Testis (tissue), 3 donors: ENCODE data around the gene RRM2. TPM values are rescaled to one million over a fixed set of nuclear protein-coding genes. Genes with fewer than 3 reads are reported as not detected.

Source experiments
- DNase-seq: peaks from one replicate; pipeline ENCODE4 v3.0.0-alpha.2; 2019
- H3K27ac ChIP-seq, 2 donors: fragments of 200-600 bp; sonication (generic); one replicate each; pipeline ENCODE4 v1.5.1; 2019
- H3K27me3 ChIP-seq: fragments of 200-600 bp; sonication (generic); one replicate; pipeline ENCODE4 v1.5.1; 2019
- H3K36me3 ChIP-seq: fragments of 200-600 bp; sonication (generic); one replicate; pipeline ENCODE4 v1.5.1; 2017; ENCODE audit warnings: low read depth; ENCODE audit errors: missing control alignments
- H3K4me1 ChIP-seq: fragments of 200-600 bp; sonication (generic); one replicate; pipeline ENCODE4 v1.5.1; 2019
- H3K4me3 ChIP-seq, 2 donors: fragments of 200-600 bp; sonication (generic); one replicate each; pipeline ENCODE4 v1.5.1; 2017 to 2019
- H3K9me3 ChIP-seq: fragments of 200-600 bp; sonication (generic); one replicate; pipeline ENCODE4 v1.5.1; 2017
- POLR2A ChIP-seq: fragments of 450-650 bp; IDR thresholded peaks from one replicate; pipeline ENCODE4 v1.6.1; 2017; ENCODE audit warnings: antibody characterized with exemption, mild to moderate bottlenecking, moderate library complexity
- WGBS, 2 donors: methylation state at CpG; one replicate each; pipeline ENCODE4 v1.1.5; 2018; 5-methylcytosine and 5-hydroxymethylcytosine counted together
- intact Hi-C: fragments of 100-400 bp; cut with DNase I; formaldehyde crosslinking; loops from one replicate; pipeline ENCODE4 v1.15.1; 2023; ENCODE audit warnings: low total_unique reads
- polyA plus RNA-seq: library from polyadenylated mRNA; stranded (reverse); fragments of 350-450 nt; fragmentation: Illumina TruSeq; extraction: RNeasy Lipid Tissue Mini Kit (QIAGEN cat#74804); gene quantifications from one replicate; pipeline ENCODE4 v1.2.3, GENCODE V29; 2014; ENCODE audit warnings: low read depth, low replicate concordance; ENCODE audit not compliant: insufficient read depth
- total RNA-seq, 2 donors: library from RNA; depleted of rRNA; stranded (reverse); fragments of >200 nt; gene quantifications; one replicate each; pipeline ENCODE4 v1.2.3, GENCODE V29; 2016
- TF ChIP-seq, protein P1 (sequence below), 3 experiments: fragments of 450-650 bp in 2 of 3; fragments of 200-600 bp in 1 of 3; sonication (generic) in 1 of 3; IDR thresholded peaks; one replicate each; pipeline ENCODE4 v1.5.1; 2016 to 2019; ENCODE audit warnings: antibody characterized with exemption in 3 of 3, mild to moderate bottlenecking in 2 of 3, moderate library complexity in 1 of 3

Gene RRM2
- total and polyA plus RNA-seq, 3 donors from 2014 or later: 7.2 to 18.1 (median 14.9) TPM

DNA sequence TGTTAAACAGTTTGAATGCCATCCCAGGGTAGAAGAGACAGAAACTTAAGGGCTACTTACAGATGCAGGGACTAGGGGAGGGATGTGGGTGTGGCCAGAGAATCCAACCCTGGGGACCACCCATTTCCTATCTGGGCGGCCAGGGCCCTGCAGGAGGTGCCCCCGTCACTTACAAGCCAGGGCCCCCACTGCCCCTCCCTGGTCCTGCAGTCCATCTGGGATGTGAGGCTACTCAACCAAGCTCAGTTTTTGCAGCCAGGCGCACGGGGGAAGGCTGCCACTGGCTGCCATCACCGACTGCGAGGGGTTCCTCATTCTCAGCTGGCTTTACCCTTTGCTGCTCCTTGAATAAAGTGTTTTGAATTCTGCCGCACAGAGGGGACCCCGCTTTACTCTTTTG is 42.1 kb downstream of the RRM2 start:
- H3K9me3 ChIP-seq: no peaks in the 10 kb centered on the region
- no peaks in the 10 kb centered on the region for H3K27me3 ChIP-seq
- 95% methylated on average over 8 of the region's 8 CpGs for WGBS, 2 donors
- no peaks in the 10 kb centered on the region for H3K4me1 ChIP-seq
- H3K4me3 ChIP-seq: no peak overlapping the region
- no peak for TF ChIP-seq POLR2A
- TF ChIP-seq, protein P1, sequence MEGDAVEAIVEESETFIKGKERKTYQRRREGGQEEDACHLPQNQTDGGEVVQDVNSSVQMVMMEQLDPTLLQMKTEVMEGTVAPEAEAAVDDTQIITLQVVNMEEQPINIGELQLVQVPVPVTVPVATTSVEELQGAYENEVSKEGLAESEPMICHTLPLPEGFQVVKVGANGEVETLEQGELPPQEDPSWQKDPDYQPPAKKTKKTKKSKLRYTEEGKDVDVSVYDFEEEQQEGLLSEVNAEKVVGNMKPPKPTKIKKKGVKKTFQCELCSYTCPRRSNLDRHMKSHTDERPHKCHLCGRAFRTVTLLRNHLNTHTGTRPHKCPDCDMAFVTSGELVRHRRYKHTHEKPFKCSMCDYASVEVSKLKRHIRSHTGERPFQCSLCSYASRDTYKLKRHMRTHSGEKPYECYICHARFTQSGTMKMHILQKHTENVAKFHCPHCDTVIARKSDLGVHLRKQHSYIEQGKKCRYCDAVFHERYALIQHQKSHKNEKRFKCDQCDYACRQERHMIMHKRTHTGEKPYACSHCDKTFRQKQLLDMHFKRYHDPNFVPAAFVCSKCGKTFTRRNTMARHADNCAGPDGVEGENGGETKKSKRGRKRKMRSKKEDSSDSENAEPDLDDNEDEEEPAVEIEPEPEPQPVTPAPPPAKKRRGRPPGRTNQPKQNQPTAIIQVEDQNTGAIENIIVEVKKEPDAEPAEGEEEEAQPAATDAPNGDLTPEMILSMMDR (IDR thresholded peaks at IDR 0.05): no peak
- no peak for DNase-seq
- intact Hi-C loops: no loop called here
- H3K36me3 ChIP-seq: no peaks in the 10 kb centered on the region
- no peak overlapping the region for H3K27ac ChIP-seq

DNA sequence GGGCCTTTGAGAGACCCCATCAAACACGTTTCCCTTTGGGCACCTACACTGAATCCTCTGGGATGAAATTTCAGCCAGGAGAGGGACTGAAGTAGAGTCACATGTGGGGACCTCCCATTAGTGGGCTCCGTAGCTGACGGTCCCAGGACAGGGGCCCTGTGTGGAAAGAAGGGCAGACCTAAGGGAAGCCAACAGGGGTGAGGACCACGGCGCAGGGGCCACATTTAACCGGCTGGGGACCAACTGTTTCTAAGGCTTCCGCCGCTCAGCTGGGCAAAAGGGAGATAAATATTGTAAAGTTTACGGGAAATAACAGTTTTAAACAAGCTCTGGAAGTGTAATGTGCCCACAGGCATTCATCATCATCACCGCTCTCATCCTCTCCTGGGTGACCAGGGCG is 42.7 kb downstream of the RRM2 start:
- no peaks in the 10 kb centered on the region for H3K36me3 ChIP-seq
- H3K4me1 ChIP-seq: no peaks in the 10 kb centered on the region
- intact Hi-C loops: no loop called here
- no peaks in the 10 kb centered on the region for H3K27me3 ChIP-seq
- DNase-seq: no peak
- WGBS, 2 donors: 87 to 95% methylated on average over 6 to 11 of the region's 11 CpGs
- no peak overlapping the region for H3K4me3 ChIP-seq
- H3K27ac ChIP-seq: no peak overlapping the region
- no peaks in the 10 kb centered on the region for H3K9me3 ChIP-seq
- TF ChIP-seq, protein P1 (IDR thresholded peaks at IDR 0.05): no peak
- no peak for TF ChIP-seq POLR2A

DNA sequence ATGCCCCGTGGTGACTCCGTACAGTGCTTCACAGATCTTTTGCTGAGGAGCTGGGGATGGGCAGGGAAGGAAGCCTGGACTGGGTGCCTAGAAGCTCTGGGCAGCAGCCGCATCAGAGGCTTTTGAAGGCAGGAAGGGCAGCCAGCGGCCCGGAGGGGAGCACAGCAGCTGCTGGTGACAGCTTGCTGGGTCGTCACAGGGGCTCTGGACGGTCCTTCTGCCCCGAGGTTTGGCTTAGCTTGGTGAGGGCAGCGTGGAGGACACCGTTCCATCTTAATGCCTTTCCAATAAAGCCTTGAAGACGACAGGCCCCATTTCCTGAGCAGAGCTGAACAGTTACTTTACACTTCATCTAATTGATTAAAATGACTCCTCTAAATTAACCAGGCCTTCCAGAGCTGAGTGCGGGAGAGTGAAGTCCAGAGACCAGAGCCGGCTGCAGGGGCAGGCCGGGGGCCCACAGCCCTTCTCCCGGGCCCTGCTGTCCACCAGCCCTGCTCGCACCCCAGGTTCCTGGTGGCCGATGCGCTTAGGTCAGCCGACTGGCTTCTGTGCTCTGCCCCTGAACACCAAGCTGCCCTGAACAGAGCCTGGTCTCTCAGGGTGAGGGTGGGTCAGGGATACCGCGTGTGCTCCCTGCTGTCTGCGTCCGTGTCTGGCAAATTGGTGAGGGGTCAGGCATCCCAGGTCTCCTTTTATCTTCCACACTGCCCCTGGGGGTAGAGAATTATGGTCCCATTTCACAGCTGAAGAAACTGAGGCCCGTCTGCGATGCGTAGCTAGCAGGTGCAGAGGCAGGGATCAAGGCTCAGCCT is 43.5 kb downstream of the RRM2 start:
- Histone ChIP-seq H3K4me1 (no peaks in the 10 kb centered on the region), H3K4me3 (no peak overlapping the region), H3K27ac (no peak overlapping the region), H3K36me3 (no peaks in the 10 kb centered on the region), H3K27me3 (no peaks in the 10 kb centered on the region), H3K9me3 (no peaks in the 10 kb centered on the region)
- 93 to 94% methylated on average over 9 to 26 of the region's 26 CpGs for WGBS, 2 donors
- TF ChIP-seq, protein P1 (IDR thresholded peaks at IDR 0.05): no peak
- no peak for TF ChIP-seq POLR2A
- intact Hi-C loops: no loop called here
- DNase-seq: no peak

DNA sequence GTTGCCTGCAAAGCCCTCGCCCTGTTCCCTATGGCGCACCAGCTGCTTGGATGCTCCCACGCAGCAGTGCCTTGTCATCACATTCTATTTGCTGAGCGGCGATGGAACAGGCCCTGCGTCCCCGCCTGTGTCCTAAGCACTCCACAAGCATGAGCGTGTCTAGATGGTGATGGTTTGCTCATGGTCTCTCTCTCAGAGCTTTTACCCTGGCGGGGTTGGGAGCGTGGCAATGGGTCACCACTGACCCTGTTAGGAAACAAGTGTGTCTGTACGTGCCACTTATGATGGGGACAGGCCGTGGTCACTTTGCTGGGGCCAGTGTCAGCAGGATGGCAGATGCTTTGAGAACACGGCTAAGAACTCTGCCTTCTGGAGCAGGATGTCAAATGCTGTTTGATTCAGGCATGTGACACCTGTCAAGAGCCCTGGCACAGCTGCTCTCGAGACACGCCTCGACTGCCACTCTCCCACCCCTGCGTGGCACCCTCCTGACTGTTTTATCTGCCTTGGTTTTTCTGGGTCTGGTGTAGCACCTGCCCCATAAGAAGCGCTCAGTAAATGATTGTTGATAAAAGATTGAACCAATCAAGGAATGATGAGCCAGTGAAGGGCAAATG is 44.2 kb downstream of the RRM2 start:
- no peaks in the 10 kb centered on the region for H3K9me3 ChIP-seq
- H3K36me3 ChIP-seq: no peaks in the 10 kb centered on the region
- no peak for DNase-seq
- H3K27me3 ChIP-seq: no peaks in the 10 kb centered on the region
- H3K27ac ChIP-seq: no peak overlapping the region
- no peaks in the 10 kb centered on the region for H3K4me1 ChIP-seq
- no peak overlapping the region for H3K4me3 ChIP-seq
- intact Hi-C loops: no loop called here
- TF ChIP-seq, protein P1 (IDR thresholded peaks at IDR 0.05): no peak
- no peak for TF ChIP-seq POLR2A
- WGBS, 2 donors: 90 to 91% methylated on average over 9 to 18 of the region's 18 CpGs
